HCEC 1CT (cell line): ENCODE results near the gene DNAJC30.

ENCODE experiments used
- DNase-seq: peaks from one replicate; pipeline ENCODE4 v3.0.0-alpha.2; 2017

DNAJC30 gene

GRCh38 chr7:73646785-73647724 lies 36.2 kb downstream of the DNAJC30 start:
- DNase-seq, result no peak

- no peak for DNase-seq
Observed at GRCh38 chr7:73645643-73646174, 37.5 kb downstream of the DNAJC30 start.

- DNase-seq, result no peak
Observed at GRCh38 chr7:73644688-73645286, 38.5 kb downstream of the DNAJC30 start.

- DNase-seq, result no peak
Observed at GRCh38 chr7:73642834-73643233, 40.4 kb downstream of the DNAJC30 start.

- DNase-seq, result no peak
Observed at GRCh38 chr7:73638911-73639310, 44.3 kb downstream of the DNAJC30 start.

- DNase-seq, result no peak
Observed at GRCh38 chr7:73635428-73636200, 47.6 kb downstream of the DNAJC30 start.

- DNase-seq, result no peak
Observed at GRCh38 chr7:73633844-73634243, 49.4 kb downstream of the DNAJC30 start.

GRCh38 chr7:73633323-73633722 lies 49.9 kb downstream of the DNAJC30 start:
- no peak for DNase-seq

- no peak for DNase-seq
Observed at GRCh38 chr7:73631558-73631957, 51.7 kb downstream of the DNAJC30 start.
